ENCODE data around the gene GOLT1B.

GRCh38 chr12:21547437-21547836 lies 45.8 kb downstream of the GOLT1B start:
- no peak for TF ChIP-seq CTCF (IDR thresholded peaks at IDR 0.05)
- TF ChIP-seq POLR2A (IDR thresholded peaks at IDR 0.05): no peak

All from lower leg skin (tissue), 3 donors.